GM10248 (cell line): Measurements from ENCODE around the gene FAM210B.
"Not testable (repeated sequence)": the region's sequence is repeated elsewhere in the genome, so short reads cannot be mapped to it uniquely, and the experiment has no call there.

Experiments used
- CTCF ChIA-PET: fragments of 300-600 bp; sonication (Branson Sonifier 250); formaldehyde crosslinking; extraction: SDS; loops from one replicate; lab custom pipeline; 2021; ENCODE audit warnings: antibody characterized with exemption; lab: Yijun Ruan, JAX
- POLR2A ChIA-PET: fragments of 350-650 bp; sonication (Branson Sonifier 250); formaldehyde crosslinking; extraction: SDS; loops from one replicate; lab custom pipeline; 2020; ENCODE audit warnings: antibody characterized with exemption; lab: Yijun Ruan, JAX
- DNase-seq: peaks from one replicate; pipeline ENCODE4 v3.0.0; 2012; ENCODE audit errors: extremely low spot score
- TF ChIP-seq, protein P1 (sequence below): IDR thresholded peaks from 2 replicates; pipeline ENCODE4 v1.5.1; 2012; ENCODE audit warnings: mild to moderate bottlenecking, low read depth; ENCODE audit errors: extremely low read depth, missing control alignments, control extremely low read depth

The FAM210B gene

DNA sequence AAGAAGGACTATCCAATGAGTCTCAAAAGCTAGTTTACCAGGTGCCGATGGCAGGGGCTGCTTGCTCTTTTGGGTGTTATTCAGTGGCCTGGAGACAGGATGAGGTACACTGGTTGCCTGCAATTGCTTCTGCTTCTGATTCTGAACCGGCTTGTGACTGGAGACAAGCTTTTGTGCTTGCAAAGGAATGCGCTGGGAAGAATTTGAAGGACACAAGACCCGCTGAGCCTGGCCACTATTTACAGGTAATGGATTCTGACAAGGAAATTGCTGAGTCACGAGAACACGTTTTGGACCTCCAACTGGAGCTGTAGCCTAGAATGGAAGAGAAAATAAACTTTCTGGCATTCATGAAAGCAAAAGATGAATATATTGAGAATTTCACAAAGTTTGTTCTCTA, 27.4 kb downstream of the FAM210B start:
- ChIA-PET CTCF (interaction anchor here (1.5 kb wide), 1 partner anchor 12 kb away, joined by 5 read pairs; no protein-coding TSS in a partner anchor), POLR2A (no interaction called here)
- TF ChIP-seq, protein P1, sequence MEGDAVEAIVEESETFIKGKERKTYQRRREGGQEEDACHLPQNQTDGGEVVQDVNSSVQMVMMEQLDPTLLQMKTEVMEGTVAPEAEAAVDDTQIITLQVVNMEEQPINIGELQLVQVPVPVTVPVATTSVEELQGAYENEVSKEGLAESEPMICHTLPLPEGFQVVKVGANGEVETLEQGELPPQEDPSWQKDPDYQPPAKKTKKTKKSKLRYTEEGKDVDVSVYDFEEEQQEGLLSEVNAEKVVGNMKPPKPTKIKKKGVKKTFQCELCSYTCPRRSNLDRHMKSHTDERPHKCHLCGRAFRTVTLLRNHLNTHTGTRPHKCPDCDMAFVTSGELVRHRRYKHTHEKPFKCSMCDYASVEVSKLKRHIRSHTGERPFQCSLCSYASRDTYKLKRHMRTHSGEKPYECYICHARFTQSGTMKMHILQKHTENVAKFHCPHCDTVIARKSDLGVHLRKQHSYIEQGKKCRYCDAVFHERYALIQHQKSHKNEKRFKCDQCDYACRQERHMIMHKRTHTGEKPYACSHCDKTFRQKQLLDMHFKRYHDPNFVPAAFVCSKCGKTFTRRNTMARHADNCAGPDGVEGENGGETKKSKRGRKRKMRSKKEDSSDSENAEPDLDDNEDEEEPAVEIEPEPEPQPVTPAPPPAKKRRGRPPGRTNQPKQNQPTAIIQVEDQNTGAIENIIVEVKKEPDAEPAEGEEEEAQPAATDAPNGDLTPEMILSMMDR: no peak
- no peak for DNase-seq

DNA sequence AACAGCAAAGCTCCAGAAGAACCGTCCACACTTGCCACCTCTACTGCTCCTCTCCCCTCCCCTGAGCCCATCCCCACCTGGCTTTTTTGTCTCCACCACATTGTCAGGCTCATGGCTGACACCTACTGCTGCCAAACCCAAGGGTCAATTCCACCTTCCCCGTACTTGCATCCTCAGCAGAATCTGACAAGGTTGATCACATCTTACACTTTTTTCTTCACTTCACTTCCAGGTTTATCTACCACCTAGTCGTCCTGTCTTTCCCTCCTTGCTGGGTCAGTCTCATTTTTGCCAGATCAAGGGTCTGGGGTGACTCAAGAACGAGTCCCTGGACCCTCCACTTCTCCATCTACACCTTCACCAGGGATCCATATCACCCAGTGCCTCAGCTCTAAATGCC, 30.1 kb downstream of the FAM210B start:
- ChIA-PET POLR2A (no interaction called here), CTCF (no interaction called here)
- DNase-seq: no peak
- TF ChIP-seq, protein P1: no peak

DNA sequence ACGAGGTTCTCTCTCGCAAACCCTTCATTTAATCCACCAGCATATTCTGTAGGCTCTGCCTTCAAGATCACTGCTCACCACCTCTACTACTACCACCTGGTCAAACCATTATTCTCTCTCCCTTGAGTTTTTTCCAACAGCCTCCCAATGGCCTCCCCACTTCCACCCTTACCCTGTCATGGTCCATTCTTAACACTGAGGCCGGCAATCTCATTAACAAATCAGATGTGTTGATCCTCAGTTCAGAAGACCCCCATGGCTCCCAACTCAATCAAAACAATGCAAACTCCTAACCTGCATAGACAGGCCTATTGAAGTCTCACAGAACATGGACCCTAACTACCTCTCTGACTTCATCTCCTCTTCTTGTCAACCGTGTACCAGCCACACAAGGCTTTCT, 31.0 kb downstream of the FAM210B start:
- TF ChIP-seq, protein P1: no peak
- ChIA-PET CTCF (no interaction called here), POLR2A (no interaction called here)
- DNase-seq: no peak

DNA sequence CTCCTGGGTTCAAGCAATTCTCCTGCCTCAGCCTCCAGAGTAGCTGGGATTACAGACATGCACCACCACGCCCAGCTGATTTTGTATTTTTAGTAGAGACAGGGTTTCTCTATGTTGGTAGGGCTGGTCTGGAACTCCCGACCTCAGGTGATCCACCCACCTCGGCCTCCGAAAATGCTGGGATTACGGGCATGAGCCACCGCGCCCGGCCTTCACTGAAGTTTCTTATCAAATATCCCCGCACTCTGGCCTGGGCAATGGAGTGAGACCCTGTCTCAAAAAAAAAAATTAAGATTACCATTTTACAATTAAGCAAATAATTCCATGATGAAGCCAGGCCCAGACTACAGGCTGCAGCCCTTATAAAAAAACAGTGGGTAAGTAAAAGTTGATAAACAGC, 31.6 kb downstream of the FAM210B start:
- DNase-seq, POLR2A ChIA-PET: not testable (repeated sequence)
- CTCF ChIA-PET: interaction anchor here (1.2 kb wide), 1 partner anchor 8 kb away, joined by 5 read pairs; no protein-coding TSS in a partner anchor

DNA sequence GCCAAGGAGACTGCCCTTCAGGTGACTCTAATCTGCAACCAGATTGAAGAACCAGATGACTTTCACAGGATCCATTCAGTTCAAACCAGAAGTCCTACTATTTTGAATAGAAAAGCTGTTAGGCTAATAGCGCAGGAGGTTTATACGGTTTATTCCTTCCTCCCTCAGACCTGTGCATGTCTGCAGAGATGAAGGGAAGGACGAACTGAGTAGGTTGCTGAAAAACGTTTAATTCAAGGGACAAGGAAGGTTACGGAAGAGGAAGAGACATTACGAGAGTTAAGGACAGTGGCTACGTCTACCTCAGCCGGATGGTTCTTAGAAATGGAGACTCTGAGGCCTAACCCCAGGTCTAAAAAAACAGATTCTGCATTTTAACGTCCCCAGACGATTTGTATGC, 32.3 kb downstream of the FAM210B start:
- ChIA-PET CTCF (interaction anchor here (1.2 to 1.6 kb wide), 3 partner anchors 9 to 19 kb away, joined by 4 to 5 read pairs (median 5); no protein-coding TSS in a partner anchor), POLR2A (no interaction called here)
- no peak for DNase-seq
- TF ChIP-seq, protein P1: no peak

DNA sequence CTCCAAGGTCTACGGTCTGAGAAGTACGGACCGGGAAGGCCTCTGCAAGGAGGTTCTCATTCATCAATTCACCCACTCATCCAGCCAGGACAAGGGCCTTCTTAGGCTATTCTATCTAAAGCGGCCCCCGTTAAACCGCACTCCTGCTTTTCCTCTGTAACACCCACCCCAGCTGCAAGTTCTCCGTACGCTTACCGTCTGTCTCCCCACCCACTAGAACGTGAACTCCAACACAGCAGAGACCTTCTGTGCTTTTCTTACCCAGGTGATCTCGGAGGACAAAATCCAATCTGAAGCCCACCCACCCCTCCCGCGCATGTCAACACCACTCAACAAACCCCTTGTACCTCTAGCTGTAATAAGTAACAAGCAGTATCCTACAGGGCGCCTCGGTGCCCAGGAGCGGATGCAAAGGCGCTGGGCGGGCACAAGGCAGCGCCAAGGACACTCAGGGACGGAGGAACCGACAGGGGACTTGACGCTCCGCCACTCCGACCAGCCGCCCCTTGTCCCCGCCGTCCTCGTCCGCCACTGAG, 32.9 kb downstream of the FAM210B start:
- ChIA-PET POLR2A (interaction anchor here (0.6 kb wide), 1 partner anchor 11 kb away, joined by 3 read pairs; no protein-coding TSS in a partner anchor), CTCF (interaction anchor here (0.7 to 2.0 kb wide), 7 partner anchors 9 to 37 kb away, joined by 3 to 6 read pairs (median 5); partner anchors contain the start of gene FAM210B)
- DNase-seq: no peak
- TF ChIP-seq, protein P1: no peak

DNA sequence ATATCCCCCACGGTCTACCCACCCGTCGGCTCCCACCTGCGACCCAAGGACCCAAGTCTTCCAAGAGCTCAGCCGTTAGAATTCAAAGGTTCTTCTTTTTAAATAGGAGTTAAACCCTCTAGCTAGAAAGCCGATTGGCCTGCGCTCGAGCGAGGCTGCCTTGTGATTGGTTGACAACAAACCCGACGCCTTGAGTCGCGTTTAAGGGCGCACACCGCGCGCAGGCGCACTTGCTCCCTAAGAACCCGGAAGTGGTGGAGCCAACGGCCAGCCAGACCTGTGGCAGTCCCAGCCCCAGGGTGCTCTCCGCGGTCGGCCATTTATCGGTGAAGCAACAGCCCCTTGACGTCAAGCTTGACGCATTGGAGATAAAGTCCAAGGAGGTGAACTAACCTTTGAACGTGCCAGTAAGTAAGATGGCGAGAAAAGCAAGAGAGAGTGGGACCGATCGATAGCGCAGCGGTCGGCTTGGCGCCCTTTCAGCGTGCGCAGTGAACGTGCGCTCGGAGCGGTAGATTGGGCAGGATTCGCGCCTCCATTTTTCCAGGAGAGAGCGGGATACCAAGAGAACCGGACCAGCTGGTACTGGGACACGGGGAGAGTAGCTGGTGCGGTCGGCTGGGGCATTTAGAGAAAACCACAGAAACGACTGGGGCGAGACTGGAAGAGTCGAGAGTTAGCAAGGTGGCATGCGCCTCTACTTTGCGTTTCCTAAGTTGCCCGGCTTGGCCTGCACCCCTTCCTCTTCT, 33.5 kb downstream of the FAM210B start, which contains the start of the genes AURKA and CSTF1:
TSS of gene AURKA (minus strand) at position 84 of the 749 bp plus-strand sequence. CDS start 4,018 bp downstream, outside the sequence.
TSS of gene CSTF1 (plus strand) at position 514 of the 749 bp plus-strand sequence. CDS start 2,908 bp downstream, outside the sequence.
- TF ChIP-seq, protein P1: no peak
- ChIA-PET POLR2A (interaction anchor here (0.5 to 0.6 kb wide), 2 partner anchors 12 to 20 kb away, joined by 3 to 4 read pairs; no protein-coding TSS in a partner anchor), CTCF (interaction anchor here (0.7 to 2.0 kb wide), 8 partner anchors 10 to 52 kb away, joined by 3 to 6 read pairs (median 4); partner anchors contain the start of gene FAM210B)
- peak; percentile 100 for DNase-seq
